ENCODE data around the gene JRKL.

GRCh38 chr11:96342961-96343711 is 46.7 kb upstream of the JRKL start, which contains the start of gene MAML2:
- peak; percentile 80 to 97 (median 94) for TF ChIP-seq CTCF (IDR thresholded peaks at IDR 0.05)
- no peak for TF ChIP-seq POLR2A (IDR thresholded peaks at IDR 0.05)
